ENCODE data around the gene PSMB5.

Gene PSMB5

GRCh38 chr14:22984959-22985658 is 49.6 kb downstream of the PSMB5 start:
- no peak for TF ChIP-seq ZNF155 (tag by site-specific recombination; IDR thresholded peaks at IDR 0.05)
- TF ChIP-seq ZNF600 (tag by site-specific recombination; IDR thresholded peaks at IDR 0.05), result no peak
- TF ChIP-seq ZNF747 (tag by site-specific recombination; IDR thresholded peaks at IDR 0.05), result no peak
- no peak for TF ChIP-seq ZNF529 (tag by site-specific recombination; IDR thresholded peaks at IDR 0.05; ENCODE audit: insufficient replicate concordance)
- TF ChIP-seq ZFHX2 (tag by site-specific recombination; conservative IDR thresholded peaks at IDR 0.05), result no peak
- TF ChIP-seq ZNF621 (tag by site-specific recombination; IDR thresholded peaks at IDR 0.05), result no peak
- TF ChIP-seq ZNF280C (tag by site-specific recombination; IDR thresholded peaks at IDR 0.05), result no peak
- TF ChIP-seq ZNF423 (tag by site-specific recombination; IDR thresholded peaks at IDR 0.05), result no peak
- no peak for TF ChIP-seq ZNF677 (tag by site-specific recombination; IDR thresholded peaks at IDR 0.05)
- TF ChIP-seq ZNF610 (tag by site-specific recombination; IDR thresholded peaks at IDR 0.05; ENCODE audit: borderline replicate concordance), result no peak
- no peak for TF ChIP-seq IKZF3 (tag by site-specific recombination; IDR thresholded peaks at IDR 0.05)
- TF ChIP-seq, protein P1, sequence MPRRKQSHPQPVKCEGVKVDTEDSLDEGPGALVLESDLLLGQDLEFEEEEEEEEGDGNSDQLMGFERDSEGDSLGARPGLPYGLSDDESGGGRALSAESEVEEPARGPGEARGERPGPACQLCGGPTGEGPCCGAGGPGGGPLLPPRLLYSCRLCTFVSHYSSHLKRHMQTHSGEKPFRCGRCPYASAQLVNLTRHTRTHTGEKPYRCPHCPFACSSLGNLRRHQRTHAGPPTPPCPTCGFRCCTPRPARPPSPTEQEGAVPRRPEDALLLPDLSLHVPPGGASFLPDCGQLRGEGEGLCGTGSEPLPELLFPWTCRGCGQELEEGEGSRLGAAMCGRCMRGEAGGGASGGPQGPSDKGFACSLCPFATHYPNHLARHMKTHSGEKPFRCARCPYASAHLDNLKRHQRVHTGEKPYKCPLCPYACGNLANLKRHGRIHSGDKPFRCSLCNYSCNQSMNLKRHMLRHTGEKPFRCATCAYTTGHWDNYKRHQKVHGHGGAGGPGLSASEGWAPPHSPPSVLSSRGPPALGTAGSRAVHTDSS (tag by site-specific recombination; IDR thresholded peaks at IDR 0.05), result no peak
- no peak for TF ChIP-seq ZNF292 (tag by site-specific recombination; IDR thresholded peaks at IDR 0.05; ENCODE audit: borderline replicate concordance, low read depth)
- TF ChIP-seq ZNF777 (tag by site-specific recombination; IDR thresholded peaks at IDR 0.05; ENCODE audit: borderline replicate concordance), result no peak
- TF ChIP-seq ZNF530 (tag by site-specific recombination; IDR thresholded peaks at IDR 0.05; ENCODE audit: low read depth), result no peak
- CTCF ChIA-PET, result interaction anchor here (0.6 to 17.9 kb wide), 22 partner anchors 8 to 1775 kb away, joined by 3 to 469 read pairs (median 8); partner anchors contain the start of genes CDH24, PRMT5 and PSMB11
- Histone ChIP-seq H3K36me3 (ENCODE audit: control insufficient read depth in 2 of 2, insufficient read depth in 1 of 2, low read length in 2 of 2) (peaks cover 0 to 19% of the 10 kb centered on the region in 2 experiments; a peak in 2 of 3 replicates), H3K9me3 (ENCODE audit: control insufficient read depth, insufficient read depth, low read depth, low read length) (no peaks in the 10 kb centered on the region), H3K27ac (ENCODE audit: extremely low read depth, low read depth, low read length) (no peak overlapping the region), H3K4me3 (ENCODE audit: low read depth, low read length) (no peak overlapping the region), H3K4me1 (ENCODE audit: control insufficient read depth, insufficient read depth, low read length) (peaks cover 8% of the 10 kb centered on the region)
- POLR2A ChIA-PET, result interaction anchor here (1.0 to 3.5 kb wide), 4 partner anchors 31 to 77 kb away, joined by 3 to 33 read pairs (median 6); partner anchors contain the start of genes CDH24 and PRMT5

GRCh38 chr14:22982477-22983245 is 52.0 kb downstream of the PSMB5 start, which contains the start of gene AJUBA:
AJUBA (minus strand) TSS chr14:22982551; CDS start chr14:22982266, 285 bp downstream.
- Histone ChIP-seq H3K27ac (ENCODE audit: extremely low read depth, low read depth, low read length) (peak within 1 kb of the TSS; percentile 56), H3K4me3 (ENCODE audit: low read depth, low read length) (peak within 1 kb of the TSS; percentile 77), H3K9me3 (ENCODE audit: control insufficient read depth, insufficient read depth, low read depth, low read length) (no peaks in the 10 kb centered on the region), H3K4me1 (ENCODE audit: control insufficient read depth, insufficient read depth, low read length) (peaks cover 20% of the 10 kb centered on the region), H3K36me3 (ENCODE audit: control insufficient read depth in 2 of 2, insufficient read depth in 1 of 2, low read length in 2 of 2) (peaks cover 0 to 14% of the 10 kb centered on the region in 2 experiments; a peak in 2 of 3 replicates)
- ChIA-PET POLR2A (interaction anchor here (0.6 to 3.7 kb wide), 21 partner anchors 8 to 426 kb away, joined by 3 to 31 read pairs (median 9); partner anchors contain the start of genes ACIN1, C14orf119, HAUS4 and PRMT5), CTCF (interaction anchor here (0.5 to 17.9 kb wide), 24 partner anchors 8 to 426 kb away, joined by 3 to 469 read pairs (median 5); partner anchors contain the start of genes CDH24 and PRMT5)
- peak; percentile 63 for TF ChIP-seq ZNF266 (tag by site-specific recombination; IDR thresholded peaks at IDR 0.05; ENCODE audit: low read depth)
- no peak for TF ChIP-seq ZNF311 (tag by site-specific recombination; IDR thresholded peaks at IDR 0.05; ENCODE audit: borderline replicate concordance)
- TF ChIP-seq, protein P2, sequence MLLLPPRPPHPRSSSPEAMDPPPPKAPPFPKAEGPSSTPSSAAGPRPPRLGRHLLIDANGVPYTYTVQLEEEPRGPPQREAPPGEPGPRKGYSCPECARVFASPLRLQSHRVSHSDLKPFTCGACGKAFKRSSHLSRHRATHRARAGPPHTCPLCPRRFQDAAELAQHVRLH (tag by site-specific recombination; IDR thresholded peaks at IDR 0.05), result peak; percentile 97
- no peak; the same call in 1 of the 2 replicates for TF ChIP-seq TRIM28 (IDR thresholded peaks at IDR 0.05; ENCODE audit: borderline replicate concordance, low read length)
- TF ChIP-seq, protein P3, sequence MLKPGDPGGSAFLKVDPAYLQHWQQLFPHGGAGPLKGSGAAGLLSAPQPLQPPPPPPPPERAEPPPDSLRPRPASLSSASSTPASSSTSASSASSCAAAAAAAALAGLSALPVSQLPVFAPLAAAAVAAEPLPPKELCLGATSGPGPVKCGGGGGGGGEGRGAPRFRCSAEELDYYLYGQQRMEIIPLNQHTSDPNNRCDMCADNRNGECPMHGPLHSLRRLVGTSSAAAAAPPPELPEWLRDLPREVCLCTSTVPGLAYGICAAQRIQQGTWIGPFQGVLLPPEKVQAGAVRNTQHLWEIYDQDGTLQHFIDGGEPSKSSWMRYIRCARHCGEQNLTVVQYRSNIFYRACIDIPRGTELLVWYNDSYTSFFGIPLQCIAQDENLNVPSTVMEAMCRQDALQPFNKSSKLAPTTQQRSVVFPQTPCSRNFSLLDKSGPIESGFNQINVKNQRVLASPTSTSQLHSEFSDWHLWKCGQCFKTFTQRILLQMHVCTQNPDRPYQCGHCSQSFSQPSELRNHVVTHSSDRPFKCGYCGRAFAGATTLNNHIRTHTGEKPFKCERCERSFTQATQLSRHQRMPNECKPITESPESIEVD (tag by site-specific recombination; IDR thresholded peaks at IDR 0.05), result peak; percentile 48; the same call in 1 of the 2 replicates
- TF ChIP-seq HIC1 (tag by site-specific recombination; IDR thresholded peaks at IDR 0.05), result no peak
- TF ChIP-seq ZNF10 (tag by site-specific recombination; IDR thresholded peaks at IDR 0.05), result peak; percentile 83; the same call in 1 of the 2 replicates
- peak; percentile 94 for TF ChIP-seq ZNF692 (tag by site-specific recombination; IDR thresholded peaks at IDR 0.05)

All from HEK293 (cell line).